ENCODE measurements around the gene GAST. TPM values are rescaled to one million over a fixed set of nuclear protein-coding genes. Genes with fewer than 3 reads are reported as not detected.
A peak's percentile ranks its signal among the peaks of the same experiment; 100 is the strongest.

Gene GAST
- total and polyA plus RNA-seq, 2 experiments from 2014 or later, result not detected

GRCh38 chr17:41705271-41705991 is 6.7 kb upstream of the GAST start:
- no peak overlapping the region for H3K27ac Mint-ChIP-seq
- Histone ChIP-seq H3K9me2 (ENCODE audit: insufficient read depth) (no peaks in the 10 kb centered on the region), H3K27me3 (ENCODE audit: insufficient read depth) (peaks cover 72% of the 10 kb centered on the region), H3K4me1 (ENCODE audit: insufficient read depth) (peaks cover 15% of the 10 kb centered on the region), H3K36me3 (ENCODE audit: insufficient read depth) (no peaks in the 10 kb centered on the region), H2AFZ (no peak overlapping the region), H3K79me2 (replicated peaks; ENCODE audit: insufficient read depth) (no peaks in the 10 kb centered on the region), H3K4me2 (peak overlapping the region; percentile 64), H4K20me1 (replicated peaks; ENCODE audit: insufficient read depth) (no peaks in the 10 kb centered on the region; the same call in none of the 2 replicates), H3F3A (replicated peaks; ENCODE audit: low read depth) (peaks cover 9% of the 10 kb centered on the region; the same call in 1 of the 2 replicates), H3K27ac (ENCODE audit: low read depth) (no peak overlapping the region), H3K4me3 (peak overlapping the region; percentile 41)
- ATAC-seq, result peak; percentile 82
- peak; percentile 74 for DNase-seq (ENCODE audit: low spot score)
- H3K9me3 Mint-ChIP-seq, result peaks cover 11% of the 10 kb centered on the region
- TF ChIP-seq NANOG (IDR thresholded peaks at IDR 0.05; ENCODE audit: borderline replicate concordance) (peak; percentile 45; the same call in 1 of the 2 replicates), ETS1 (IDR thresholded peaks at IDR 0.05) (no peak), POLR2AphosphoS5 (IDR thresholded peaks at IDR 0.05; ENCODE audit: low read depth) (0 out of 2 replicates have a peak, but pooled peaks have one; percentile 27)
- H3K27me3 Mint-ChIP-seq (ENCODE audit: insufficient read depth, low read depth, poor library complexity), result peaks cover 56% of the 10 kb centered on the region
- peaks cover 22% of the 10 kb centered on the region for H3K4me1 Mint-ChIP-seq
- peaks cover 5% of the 10 kb centered on the region; the same call in 2 of the 3 replicates for H3K36me3 Mint-ChIP-seq (ENCODE audit: low read depth)
- H3K4me3 Mint-ChIP-seq, result peak overlapping the region; percentile 36

- peaks cover 22% of the 10 kb centered on the region for H3K4me1 Mint-ChIP-seq
- peak; percentile 16 for ATAC-seq
- TF ChIP-seq POLR2AphosphoS5 (IDR thresholded peaks at IDR 0.05; ENCODE audit: low read depth), result 0 out of 2 replicates have a peak, but pooled peaks have one; percentile 35
- TF ChIP-seq EZH2 (IDR thresholded peaks at IDR 0.05; ENCODE audit: low read depth, unreplicated experiment), result no peak
- TF ChIP-seq NANOG (IDR thresholded peaks at IDR 0.05; ENCODE audit: borderline replicate concordance), result peak; percentile 32; the same call in 1 of the 2 replicates
- no peak for TF ChIP-seq JUNB (IDR thresholded peaks at IDR 0.05; ENCODE audit: unreplicated experiment)
- no peak for TF ChIP-seq ZNF462 (CRISPR knock-in tag; IDR thresholded peaks at IDR 0.05)
- no peak for TF ChIP-seq CTCF (conservative IDR thresholded peaks at IDR 0.05; ENCODE audit: low read depth in 2 of 2)
Measured at GRCh38 chr17:41707803-41708669, 4.1 kb upstream of the GAST start.

More at GRCh38 chr17:41707803-41708669, 4.1 kb upstream of the GAST start:
- Histone ChIP-seq H3K9me2 (ENCODE audit: insufficient read depth) (no peaks in the 10 kb centered on the region), H3K27me3 (ENCODE audit: insufficient read depth) (peaks cover 89% of the 10 kb centered on the region), H3K79me2 (replicated peaks; ENCODE audit: insufficient read depth) (no peaks in the 10 kb centered on the region), H3K36me3 (ENCODE audit: insufficient read depth) (no peaks in the 10 kb centered on the region), H3K4me3 (no peak overlapping the region), H3K27ac (ENCODE audit: low read depth) (no peak overlapping the region), H2AFZ (no peak overlapping the region), H4K20me1 (replicated peaks; ENCODE audit: insufficient read depth) (no peaks in the 10 kb centered on the region; the same call in none of the 2 replicates), H3K4me1 (ENCODE audit: insufficient read depth) (peaks cover 15% of the 10 kb centered on the region), H3K4me2 (no peak overlapping the region), H3F3A (replicated peaks; ENCODE audit: low read depth) (peaks cover 9% of the 10 kb centered on the region; the same call in 1 of the 2 replicates)
- Mint-ChIP-seq H3K27me3 (ENCODE audit: insufficient read depth, low read depth, poor library complexity) (peaks cover 68% of the 10 kb centered on the region), H3K27ac (no peak overlapping the region), H3K36me3 (ENCODE audit: low read depth) (peaks cover 5% of the 10 kb centered on the region; the same call in 2 of the 3 replicates), H3K9me3 (peaks cover 11% of the 10 kb centered on the region), H3K4me3 (no peak overlapping the region)
- peak; percentile 72 for DNase-seq (ENCODE audit: low spot score)

Data from GM23338 (cell line).